Nasal cavity respiratory epithelium epithelial cell of viscerocranial mucosa (primary cell): ENCODE data around the gene MARF1. TPM values are rescaled to one million over a fixed set of nuclear protein-coding genes. Genes with fewer than 3 reads are reported as not detected.

Experiments used
- total RNA-seq: library from RNA; depleted of rRNA; stranded (reverse); fragments of >200 nt; gene quantifications from 2 replicates; pipeline ENCODE4 v1.2.3, GENCODE V29; 2014

Gene MARF1
- total RNA-seq, result 19.5 and 30.5 TPM in 2 replicates

GRCh38 chr16:15643048-15643945 is at the start of gene MARF1:
TSS of gene MARF1 (minus strand) at chr16:15643154. CDS start at chr16:15639233, 3,921 bp downstream.

GRCh38 chr16:15650019-15650697 is 7.2 kb upstream of the MARF1 start, which contains the start of gene NDE1:
TSS of gene NDE1 (plus strand) at chr16:15650245. CDS start at chr16:15664779, 14,534 bp downstream.

Other genes with a start within 250 kb of the MARF1 start
- 0.64 and 1.4 TPM in 2 replicates for gene MPV17L, start 247.4 kb downstream of the MARF1 start, total RNA-seq
- gene BMERB1, start 208.6 kb downstream of the MARF1 start, total RNA-seq, result 2.1 and 2.7 TPM in 2 replicates
- gene NDE1, start 7.1 kb upstream of the MARF1 start, total RNA-seq, result 44.4 and 75.2 TPM in 2 replicates
- 0.07 TPM in 1 of 2 replicates, not detected in the other for gene MYH11, start 213.9 kb upstream of the MARF1 start, total RNA-seq
- gene CEP20, start 245.4 kb upstream of the MARF1 start, total RNA-seq, result 37.0 and 84.1 TPM in 2 replicates